ENCODE results near the gene KLF6. TPM values are rescaled to one million over a fixed set of nuclear protein-coding genes. Genes with fewer than 3 reads are reported as not detected.
A peak's percentile ranks its signal among the peaks of the same experiment; 100 is the strongest.

The KLF6 gene
- total RNA-seq, 4 donors from 2014 or later = 140 to 304 (median 291) TPM

DNA sequence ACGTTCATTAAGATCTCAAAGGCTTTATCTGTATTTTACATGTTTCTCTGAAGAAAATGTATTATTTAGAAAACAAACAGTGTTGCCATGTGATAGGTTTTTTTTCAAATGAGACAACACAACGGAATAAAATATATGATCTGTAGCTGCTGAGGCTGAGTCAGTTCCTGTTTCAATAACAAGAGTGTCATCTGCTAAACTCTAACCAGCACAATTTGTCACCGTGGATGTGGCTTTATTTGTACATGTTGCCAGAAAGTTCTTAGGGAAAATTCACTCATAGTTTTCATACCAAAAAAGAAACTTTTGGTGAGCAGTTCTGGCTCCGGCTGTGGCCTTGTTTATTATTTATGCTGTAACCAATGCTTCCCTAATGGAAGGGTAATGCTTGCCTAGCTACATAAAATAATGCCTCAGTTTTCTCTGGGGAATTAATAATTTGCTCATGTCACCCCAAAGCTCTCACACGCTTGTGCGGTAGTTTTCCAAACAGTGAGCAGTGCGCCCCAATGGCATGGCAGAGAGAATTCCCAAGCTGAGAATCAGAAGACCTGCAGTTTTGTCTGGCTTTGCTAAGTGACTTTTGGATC is 20.3 kb upstream of the KLF6 start:
- 56 to 59% methylated on average over 5 to 7 of the region's 7 CpGs for WGBS, 2 donors (ENCODE audit: low coverage in 1 of 2)
- Histone ChIP-seq H3K27ac (peak overlapping the region; percentile 88 to 94 (median 91)), H3K4me1 (peaks cover 32 to 65% (median 50%) of the 10 kb centered on the region in 4 donors), H3K9me3 (no peaks in the 10 kb centered on the region), H3K4me3 (peak overlapping the region in 1 of 4 donors; percentile 15), H3K36me3 (no peaks in the 10 kb centered on the region), H3K27me3 (no peaks in the 10 kb centered on the region)
- in situ Hi-C loops (cut with MboI; ENCODE audit: low pct_ligation_motif_present in 1 of 4, low pct_unique_long_range_greater_than_20kb in 1 of 4, low sequenced_read_pairs in 3 of 4) = no loop called here
- no peak for DNase-seq
- intact Hi-C loops (cut with DNase I; ENCODE audit: low total_unique reads) = no loop called here
- TF ChIP-seq POLR2AphosphoS5 (IDR thresholded peaks at IDR 0.05) = peak in 2 of 3 donors; percentile 78 to 79
- peak; percentile 49 for TF ChIP-seq EP300 (IDR thresholded peaks at IDR 0.05; ENCODE audit: low read depth)
- no peak for TF ChIP-seq POLR2A (IDR thresholded peaks at IDR 0.05)
- TF ChIP-seq, protein P1, sequence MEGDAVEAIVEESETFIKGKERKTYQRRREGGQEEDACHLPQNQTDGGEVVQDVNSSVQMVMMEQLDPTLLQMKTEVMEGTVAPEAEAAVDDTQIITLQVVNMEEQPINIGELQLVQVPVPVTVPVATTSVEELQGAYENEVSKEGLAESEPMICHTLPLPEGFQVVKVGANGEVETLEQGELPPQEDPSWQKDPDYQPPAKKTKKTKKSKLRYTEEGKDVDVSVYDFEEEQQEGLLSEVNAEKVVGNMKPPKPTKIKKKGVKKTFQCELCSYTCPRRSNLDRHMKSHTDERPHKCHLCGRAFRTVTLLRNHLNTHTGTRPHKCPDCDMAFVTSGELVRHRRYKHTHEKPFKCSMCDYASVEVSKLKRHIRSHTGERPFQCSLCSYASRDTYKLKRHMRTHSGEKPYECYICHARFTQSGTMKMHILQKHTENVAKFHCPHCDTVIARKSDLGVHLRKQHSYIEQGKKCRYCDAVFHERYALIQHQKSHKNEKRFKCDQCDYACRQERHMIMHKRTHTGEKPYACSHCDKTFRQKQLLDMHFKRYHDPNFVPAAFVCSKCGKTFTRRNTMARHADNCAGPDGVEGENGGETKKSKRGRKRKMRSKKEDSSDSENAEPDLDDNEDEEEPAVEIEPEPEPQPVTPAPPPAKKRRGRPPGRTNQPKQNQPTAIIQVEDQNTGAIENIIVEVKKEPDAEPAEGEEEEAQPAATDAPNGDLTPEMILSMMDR (IDR thresholded peaks at IDR 0.05) = no peak

DNA sequence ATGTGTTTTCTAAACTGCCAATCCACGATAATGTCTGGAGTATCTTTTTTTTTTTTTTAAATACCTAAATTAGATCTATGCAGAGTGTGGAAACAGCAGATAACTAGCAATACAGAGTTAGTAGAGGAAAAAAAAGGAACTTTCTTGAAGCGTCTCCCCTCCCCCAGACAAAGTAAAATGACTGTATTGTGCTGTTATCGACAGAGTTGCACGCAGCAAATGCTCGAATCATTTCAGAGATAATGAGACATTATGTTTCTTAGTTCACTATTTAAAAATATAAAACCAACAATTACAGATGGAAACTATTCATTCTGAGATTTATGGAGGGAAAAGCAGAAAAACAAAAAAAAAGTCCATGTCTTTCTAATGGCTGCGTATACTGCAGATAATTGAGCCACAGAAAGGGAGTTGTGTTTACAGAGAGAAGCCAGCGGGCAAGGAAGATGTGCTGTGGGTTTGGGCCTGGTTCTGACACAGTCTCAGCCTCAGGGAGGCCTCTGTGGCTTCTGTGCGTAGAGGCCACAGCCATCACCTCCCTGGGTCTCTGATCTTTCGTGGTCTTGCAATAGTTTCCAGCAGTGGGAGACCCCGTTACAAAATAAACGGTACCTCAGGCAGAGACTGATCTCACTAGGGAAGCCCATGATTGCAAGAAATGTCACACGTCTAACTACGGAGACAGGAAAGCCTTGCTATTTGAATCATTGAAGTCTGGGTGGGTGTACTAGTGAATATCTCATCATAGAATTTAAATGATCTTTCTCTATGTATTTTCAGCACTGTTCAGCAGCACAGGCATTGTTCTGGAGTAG is 19.1 kb upstream of the KLF6 start:
- Histone ChIP-seq H3K4me1 (peaks cover 25 to 56% (median 40%) of the 10 kb centered on the region in 4 donors), H3K36me3 (no peaks in the 10 kb centered on the region), H3K27ac (peak overlapping the region; percentile 88 to 94 (median 91)), H3K9me3 (no peaks in the 10 kb centered on the region), H3K27me3 (no peaks in the 10 kb centered on the region), H3K4me3 (no peak overlapping the region)
- TF ChIP-seq EP300 (IDR thresholded peaks at IDR 0.05; ENCODE audit: low read depth) (no peak), POLR2A (IDR thresholded peaks at IDR 0.05) (no peak), POLR2AphosphoS5 (IDR thresholded peaks at IDR 0.05) (no peak)
- TF ChIP-seq, protein P1 (IDR thresholded peaks at IDR 0.05) = no peak
- in situ Hi-C loops (cut with MboI; ENCODE audit: low pct_ligation_motif_present in 1 of 4, low pct_unique_long_range_greater_than_20kb in 1 of 4, low sequenced_read_pairs in 3 of 4) (no loop called here), intact Hi-C loops (cut with DNase I; ENCODE audit: low total_unique reads) (no loop called here)
- no peak for DNase-seq
- WGBS, 2 donors (ENCODE audit: low coverage in 1 of 2) = 51 to 73% methylated on average over 5 to 13 of the region's 13 CpGs

DNA sequence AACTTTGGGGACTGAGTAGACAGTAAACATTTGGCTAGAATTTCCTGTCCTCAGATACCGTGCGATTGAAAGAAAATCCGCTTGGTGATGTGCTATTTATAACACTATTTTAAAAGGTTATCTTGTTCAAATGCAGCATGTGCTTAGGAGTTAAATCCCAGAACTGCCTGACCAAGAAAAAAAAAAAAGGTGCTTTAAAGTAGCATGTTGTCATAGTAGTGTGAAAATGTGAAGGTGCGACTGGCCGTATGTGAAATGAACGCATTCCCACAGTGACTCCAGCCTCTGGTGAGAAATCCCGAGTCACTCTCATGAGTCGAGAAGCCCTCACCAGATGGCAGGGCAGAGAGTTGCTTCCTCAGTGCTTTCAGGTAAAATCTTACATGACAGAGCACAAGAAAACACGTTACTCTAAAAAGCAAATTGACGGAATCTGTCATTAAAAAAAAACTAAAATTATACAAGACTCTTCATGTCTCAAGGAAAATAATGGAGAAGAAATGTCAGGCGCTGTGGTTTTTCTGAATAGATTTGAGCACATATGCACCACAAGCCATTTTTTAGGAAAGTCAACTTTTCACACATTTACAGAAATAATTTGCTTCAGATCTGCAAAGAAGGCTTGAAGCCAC is 18.4 kb upstream of the KLF6 start:
- in situ Hi-C loops (cut with MboI; ENCODE audit: low pct_ligation_motif_present in 1 of 4, low pct_unique_long_range_greater_than_20kb in 1 of 4, low sequenced_read_pairs in 3 of 4) = no loop called here
- no peak for DNase-seq
- Histone ChIP-seq H3K27ac (peak overlapping the region; percentile 88 to 94 (median 91)), H3K36me3 (no peaks in the 10 kb centered on the region), H3K27me3 (no peaks in the 10 kb centered on the region), H3K4me1 (peaks cover 25 to 49% (median 33%) of the 10 kb centered on the region in 4 donors), H3K9me3 (no peaks in the 10 kb centered on the region), H3K4me3 (no peak overlapping the region)
- WGBS, 2 donors (ENCODE audit: low coverage in 1 of 2) = 80 to 81% methylated on average over 10 to 11 of the region's 11 CpGs
- no peak for TF ChIP-seq POLR2A (IDR thresholded peaks at IDR 0.05)
- no peak for TF ChIP-seq POLR2AphosphoS5 (IDR thresholded peaks at IDR 0.05)
- TF ChIP-seq, protein P1 (IDR thresholded peaks at IDR 0.05) = no peak
- TF ChIP-seq EP300 (IDR thresholded peaks at IDR 0.05; ENCODE audit: low read depth) = no peak
- intact Hi-C loops (cut with DNase I; ENCODE audit: low total_unique reads) = no loop called here

Measured in transverse colon (tissue), 4 donors.